Caco-2 (cell line): ENCODE measurements around the gene C2CD3. TPM values are rescaled to one million over a fixed set of nuclear protein-coding genes. Genes with fewer than 3 reads are reported as not detected.
A peak's percentile ranks its signal among the peaks of the same experiment; 100 is the strongest.

ENCODE experiments used
- BruUV-seq: library from RNA; stranded (reverse); fragments of 400-500 nt; replicated peaks from 2 replicates; lab custom pipeline; 2021; lab: Mats Ljungman, UMichigan
- CTCF ChIA-PET: fragments of 300-600 bp; sonication (Branson Sonifier 250); formaldehyde crosslinking; loops from one replicate; lab custom pipeline; 2022; ENCODE audit warnings: antibody characterized with exemption; lab: Charles Lee
- POLR2A ChIA-PET: fragments of 300-600 bp; sonication (Branson Sonifier 250); formaldehyde crosslinking; loops from one replicate; lab custom pipeline; 2022; ENCODE audit warnings: antibody characterized with exemption; lab: Charles Lee
- DNase-seq, 2 experiments: peaks; one replicate each; pipeline versions ENCODE4 v3.0.0 to v3.0.0-alpha.2; 2020 to 2022
- H3K27me3 ChIP-seq: replicated peaks from 2 replicates; pipeline ENCODE4 v1.6.0; 2011; ENCODE audit warnings: low read length; ENCODE audit not compliant: control insufficient read depth, insufficient read depth
- H3K36me3 ChIP-seq: 2 replicates; pipeline ENCODE4 v1.5.1; 2011; ENCODE audit warnings: low read length; ENCODE audit not compliant: control insufficient read depth, insufficient read depth
- H3K4me1 ChIP-seq: fragments of 250-450 bp; sonication (Bioruptor Pico); 2 replicates; pipeline ENCODE4 v1.5.1; 2020; ENCODE audit warnings: mild to moderate bottlenecking
- H3K4me3 ChIP-seq: 2 replicates; pipeline ENCODE4 v1.5.1; 2011; ENCODE audit warnings: low read depth, mild to moderate bottlenecking, control low read depth, low read length
- H3K9me3 ChIP-seq: fragments of 250-450 bp; sonication (Bioruptor Pico); 2 replicates; pipeline ENCODE4 v1.5.1; 2020; ENCODE audit warnings: mild to moderate bottlenecking, moderate library complexity
- H3K27ac Mint-ChIP-seq: one replicate; pipeline ENCODE4 v1.8.0; 2022; ENCODE audit warnings: mixed read lengths; ENCODE audit not compliant: unreplicated experiment
- H3K27me3 Mint-ChIP-seq: one replicate; pipeline ENCODE4 v1.8.0; 2022; ENCODE audit warnings: mixed read lengths; ENCODE audit not compliant: insufficient read depth, unreplicated experiment
- H3K36me3 Mint-ChIP-seq: one replicate; pipeline ENCODE4 v1.8.0; 2022; ENCODE audit warnings: mild to moderate bottlenecking, mixed read lengths; ENCODE audit not compliant: insufficient read depth, unreplicated experiment
- H3K4me1 Mint-ChIP-seq: one replicate; pipeline ENCODE4 v1.8.0; 2022; ENCODE audit warnings: low read depth, mixed read lengths; ENCODE audit not compliant: unreplicated experiment
- H3K4me3 Mint-ChIP-seq: one replicate; pipeline ENCODE4 v1.8.0; 2022; ENCODE audit warnings: mild to moderate bottlenecking, moderate library complexity, mixed read lengths; ENCODE audit not compliant: unreplicated experiment
- H3K9me3 Mint-ChIP-seq: one replicate; pipeline ENCODE4 v1.8.0; 2022; ENCODE audit warnings: mixed read lengths; ENCODE audit not compliant: unreplicated experiment
- intact Hi-C: fragments of 100-400 bp; cut with micrococcal nuclease; formaldehyde crosslinking; loops from one replicate; pipeline ENCODE4 v1.10.0; 2022; ENCODE audit not compliant: unreplicated experiment
- total RNA-seq: library from RNA; stranded (reverse); gene quantifications from 2 replicates; pipeline ENCODE4 v1.2.3, GENCODE V29; 2022
- TF ChIP-seq, protein P1 (sequence below), 2 experiments: fragments of 200-600 bp in 1 of 2; IDR thresholded peaks; 1 replicate in 1 of 2; 2 replicates in 1 of 2; pipeline versions ENCODE4 v1.5.1 to v1.8.0; 2011 to 2022; ENCODE audit warnings: antibody characterized with exemption in 1 of 2, control low read depth in 1 of 2, inconsistent platforms in 1 of 2, low read depth in 1 of 2, low read length in 1 of 2, mild to moderate bottlenecking in 1 of 2, moderate library complexity in 1 of 2; ENCODE audit not compliant: insufficient read depth in 1 of 2, severe bottlenecking in 1 of 2, unreplicated experiment in 1 of 2

C2CD3 gene
- total RNA-seq, 1 experiment from 2014 or later, result 47.5 TPM

DNA sequence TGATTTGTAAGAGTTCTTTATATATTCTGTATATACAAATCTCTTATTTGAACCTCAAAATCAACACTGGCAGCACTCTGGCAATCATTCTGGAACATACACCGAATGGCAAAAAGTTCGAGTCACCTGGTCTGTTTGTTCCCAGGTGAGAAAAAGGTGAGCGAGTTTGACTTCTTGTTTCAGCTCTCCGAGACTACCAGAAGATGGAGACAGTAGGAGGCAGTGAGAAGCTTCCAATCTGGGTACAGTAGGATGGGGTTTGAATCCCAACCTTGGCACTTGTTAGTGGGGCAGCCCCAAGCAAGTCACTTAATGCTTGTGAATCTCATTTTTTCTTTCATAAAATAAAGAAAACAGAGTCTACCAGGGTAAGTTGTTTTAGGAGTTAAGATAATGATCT is 76.4 kb downstream of the C2CD3 start:
- no peaks in the 10 kb centered on the region for H3K27me3 Mint-ChIP-seq
- no peak overlapping the region for H3K4me3 Mint-ChIP-seq
- no peaks in the 10 kb centered on the region for H3K9me3 ChIP-seq
- ChIA-PET POLR2A (interaction anchor here (1.0 kb wide), 1 partner anchor 76 kb away, joined by 10 read pairs; no protein-coding TSS in a partner anchor), CTCF (interaction anchor here (1.0 to 1.1 kb wide), 2 partner anchors 76 to 355 kb away, joined by 3 to 13 read pairs; partner anchors contain the start of genes C2CD3 and PPME1)
- peaks cover 11% of the 10 kb centered on the region for H3K4me1 ChIP-seq
- H3K27me3 ChIP-seq, result no peaks in the 10 kb centered on the region
- intact Hi-C loops, result loop anchor here (1.0 to 2.0 kb wide), 2 partner anchors 76 to 133 kb away; partner anchors contain the start of genes C2CD3 and PPME1
- H3K36me3 Mint-ChIP-seq, result peaks cover 5% of the 10 kb centered on the region
- H3K36me3 ChIP-seq, result no peaks in the 10 kb centered on the region
- no TSS peak for BruUV-seq
- TF ChIP-seq, protein P1, sequence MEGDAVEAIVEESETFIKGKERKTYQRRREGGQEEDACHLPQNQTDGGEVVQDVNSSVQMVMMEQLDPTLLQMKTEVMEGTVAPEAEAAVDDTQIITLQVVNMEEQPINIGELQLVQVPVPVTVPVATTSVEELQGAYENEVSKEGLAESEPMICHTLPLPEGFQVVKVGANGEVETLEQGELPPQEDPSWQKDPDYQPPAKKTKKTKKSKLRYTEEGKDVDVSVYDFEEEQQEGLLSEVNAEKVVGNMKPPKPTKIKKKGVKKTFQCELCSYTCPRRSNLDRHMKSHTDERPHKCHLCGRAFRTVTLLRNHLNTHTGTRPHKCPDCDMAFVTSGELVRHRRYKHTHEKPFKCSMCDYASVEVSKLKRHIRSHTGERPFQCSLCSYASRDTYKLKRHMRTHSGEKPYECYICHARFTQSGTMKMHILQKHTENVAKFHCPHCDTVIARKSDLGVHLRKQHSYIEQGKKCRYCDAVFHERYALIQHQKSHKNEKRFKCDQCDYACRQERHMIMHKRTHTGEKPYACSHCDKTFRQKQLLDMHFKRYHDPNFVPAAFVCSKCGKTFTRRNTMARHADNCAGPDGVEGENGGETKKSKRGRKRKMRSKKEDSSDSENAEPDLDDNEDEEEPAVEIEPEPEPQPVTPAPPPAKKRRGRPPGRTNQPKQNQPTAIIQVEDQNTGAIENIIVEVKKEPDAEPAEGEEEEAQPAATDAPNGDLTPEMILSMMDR (IDR thresholded peaks at IDR 0.05; ENCODE audit: insufficient read depth in 1 of 2, low read depth in 1 of 2, low read length in 1 of 2, severe bottlenecking in 1 of 2, unreplicated experiment in 1 of 2), result peak; percentile 29 to 48
- DNase-seq, result peak in 1 of 2 experiments; percentile 39
- H3K4me3 ChIP-seq, result no peak overlapping the region
- H3K27ac Mint-ChIP-seq, result no peak overlapping the region
- H3K4me1 Mint-ChIP-seq, result no peaks in the 10 kb centered on the region
- no peaks in the 10 kb centered on the region for H3K9me3 Mint-ChIP-seq

DNA sequence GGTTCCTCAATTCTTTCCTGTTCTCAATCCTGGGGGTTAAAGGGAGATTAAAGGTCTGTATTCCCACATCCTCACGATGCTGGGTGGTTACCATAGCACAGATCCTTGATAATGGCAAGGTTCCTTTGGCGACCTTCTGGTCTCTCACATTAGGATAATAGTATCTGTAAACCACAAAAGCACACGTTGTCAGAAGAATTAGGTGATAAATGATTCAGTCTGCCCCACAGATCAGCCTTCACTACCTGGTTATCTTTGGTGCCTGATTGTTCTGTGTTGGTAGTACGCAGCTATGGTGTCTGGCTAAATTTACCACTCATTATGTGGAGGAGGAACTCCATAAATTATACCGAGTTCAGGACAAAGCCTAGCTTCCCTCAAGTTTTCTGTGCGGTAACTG is 78.4 kb downstream of the C2CD3 start:
- Mint-ChIP-seq H3K9me3 (no peaks in the 10 kb centered on the region), H3K4me1 (no peaks in the 10 kb centered on the region), H3K4me3 (no peak overlapping the region), H3K36me3 (peaks cover 5% of the 10 kb centered on the region), H3K27ac (no peak overlapping the region), H3K27me3 (no peaks in the 10 kb centered on the region)
- intact Hi-C loops, result no loop called here
- Histone ChIP-seq H3K27me3 (no peaks in the 10 kb centered on the region), H3K9me3 (no peaks in the 10 kb centered on the region), H3K36me3 (no peaks in the 10 kb centered on the region), H3K4me1 (no peaks in the 10 kb centered on the region), H3K4me3 (no peak overlapping the region)
- CTCF ChIA-PET, result no interaction called here
- no TSS peak for BruUV-seq
- DNase-seq, result no peak
- POLR2A ChIA-PET, result no interaction called here
- TF ChIP-seq, protein P1 (IDR thresholded peaks at IDR 0.05; ENCODE audit: insufficient read depth in 1 of 2, low read depth in 1 of 2, low read length in 1 of 2, severe bottlenecking in 1 of 2, unreplicated experiment in 1 of 2), result no peak

DNA sequence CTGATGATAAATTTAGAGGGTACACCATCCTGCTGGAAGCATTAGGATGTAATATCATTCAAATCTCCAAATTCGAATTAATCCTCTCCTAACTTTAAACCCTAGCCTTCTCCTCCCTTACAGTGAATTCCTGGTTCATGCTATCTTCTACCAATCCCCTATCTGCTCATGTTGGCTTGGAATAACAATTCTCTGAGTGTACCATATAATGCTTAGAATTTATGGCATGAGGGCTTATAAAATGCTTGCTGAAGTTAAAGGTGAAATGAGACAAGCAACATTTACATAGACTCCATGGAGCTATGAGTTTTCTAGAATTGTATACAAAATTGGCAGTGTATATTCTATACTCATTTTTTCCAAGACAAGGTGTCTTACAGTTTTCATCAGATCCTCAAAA is 79.3 kb downstream of the C2CD3 start:
- Mint-ChIP-seq H3K4me1 (no peaks in the 10 kb centered on the region), H3K27ac (no peak overlapping the region), H3K9me3 (no peaks in the 10 kb centered on the region), H3K4me3 (no peak overlapping the region), H3K27me3 (no peaks in the 10 kb centered on the region), H3K36me3 (peaks cover 5% of the 10 kb centered on the region)
- H3K36me3 ChIP-seq, result no peaks in the 10 kb centered on the region
- DNase-seq, result no peak
- H3K4me1 ChIP-seq, result no peaks in the 10 kb centered on the region
- no peak overlapping the region for H3K4me3 ChIP-seq
- intact Hi-C loops, result loop anchor here (2.0 kb wide), 1 partner anchor 109 kb away; the partner anchor contains the start of gene UCP2
- BruUV-seq, result no TSS peak
- ChIA-PET CTCF (no interaction called here), POLR2A (no interaction called here)
- H3K27me3 ChIP-seq, result no peaks in the 10 kb centered on the region
- no peaks in the 10 kb centered on the region for H3K9me3 ChIP-seq
- TF ChIP-seq, protein P1 (IDR thresholded peaks at IDR 0.05; ENCODE audit: insufficient read depth in 1 of 2, low read depth in 1 of 2, low read length in 1 of 2, severe bottlenecking in 1 of 2, unreplicated experiment in 1 of 2), result no peak
